Measurements from ENCODE around the gene SNX27.

Gene SNX27

DNA sequence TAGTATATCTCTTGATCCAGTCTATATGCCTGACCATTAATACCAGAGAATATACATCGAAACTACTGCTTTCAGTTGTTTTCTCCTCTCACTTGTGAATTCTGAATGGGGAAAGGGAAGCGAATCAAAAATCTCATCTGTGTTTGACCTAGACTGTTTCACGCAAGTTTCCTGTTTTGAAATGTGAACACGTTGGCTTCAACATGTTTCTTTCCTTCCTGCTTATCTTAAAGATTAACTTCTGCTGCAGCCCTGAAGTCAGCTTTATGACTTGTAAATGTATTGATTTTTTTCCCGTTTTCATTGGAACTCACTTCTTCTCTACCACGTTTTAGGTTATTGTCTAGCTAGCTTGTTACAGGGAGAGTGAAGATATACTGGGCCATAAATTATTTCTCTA is 49.9 kb downstream of the SNX27 start:
- TF ChIP-seq FOXP2 (optimal IDR thresholded peaks at IDR 0.05; ENCODE audit: borderline replicate concordance, extremely low read depth, extremely low read length, insufficient read depth) (no peak), POLR2AphosphoS5 (IDR thresholded peaks at IDR 0.05; ENCODE audit: low read depth, low read length) (no peak), TAF1 (IDR thresholded peaks at IDR 0.05; ENCODE audit: borderline replicate concordance, insufficient read depth, low read length) (no peak), SIN3A (IDR thresholded peaks at IDR 0.05; ENCODE audit: borderline replicate concordance, insufficient read depth, low read length) (no peak)
- TF ChIP-seq, protein P1, sequence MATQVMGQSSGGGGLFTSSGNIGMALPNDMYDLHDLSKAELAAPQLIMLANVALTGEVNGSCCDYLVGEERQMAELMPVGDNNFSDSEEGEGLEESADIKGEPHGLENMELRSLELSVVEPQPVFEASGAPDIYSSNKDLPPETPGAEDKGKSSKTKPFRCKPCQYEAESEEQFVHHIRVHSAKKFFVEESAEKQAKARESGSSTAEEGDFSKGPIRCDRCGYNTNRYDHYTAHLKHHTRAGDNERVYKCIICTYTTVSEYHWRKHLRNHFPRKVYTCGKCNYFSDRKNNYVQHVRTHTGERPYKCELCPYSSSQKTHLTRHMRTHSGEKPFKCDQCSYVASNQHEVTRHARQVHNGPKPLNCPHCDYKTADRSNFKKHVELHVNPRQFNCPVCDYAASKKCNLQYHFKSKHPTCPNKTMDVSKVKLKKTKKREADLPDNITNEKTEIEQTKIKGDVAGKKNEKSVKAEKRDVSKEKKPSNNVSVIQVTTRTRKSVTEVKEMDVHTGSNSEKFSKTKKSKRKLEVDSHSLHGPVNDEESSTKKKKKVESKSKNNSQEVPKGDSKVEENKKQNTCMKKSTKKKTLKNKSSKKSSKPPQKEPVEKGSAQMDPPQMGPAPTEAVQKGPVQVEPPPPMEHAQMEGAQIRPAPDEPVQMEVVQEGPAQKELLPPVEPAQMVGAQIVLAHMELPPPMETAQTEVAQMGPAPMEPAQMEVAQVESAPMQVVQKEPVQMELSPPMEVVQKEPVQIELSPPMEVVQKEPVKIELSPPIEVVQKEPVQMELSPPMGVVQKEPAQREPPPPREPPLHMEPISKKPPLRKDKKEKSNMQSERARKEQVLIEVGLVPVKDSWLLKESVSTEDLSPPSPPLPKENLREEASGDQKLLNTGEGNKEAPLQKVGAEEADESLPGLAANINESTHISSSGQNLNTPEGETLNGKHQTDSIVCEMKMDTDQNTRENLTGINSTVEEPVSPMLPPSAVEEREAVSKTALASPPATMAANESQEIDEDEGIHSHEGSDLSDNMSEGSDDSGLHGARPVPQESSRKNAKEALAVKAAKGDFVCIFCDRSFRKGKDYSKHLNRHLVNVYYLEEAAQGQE (IDR thresholded peaks at IDR 0.05; ENCODE audit: insufficient read depth in 1 of 2, low read depth in 2 of 2, low read length in 2 of 2): no peak

DNA sequence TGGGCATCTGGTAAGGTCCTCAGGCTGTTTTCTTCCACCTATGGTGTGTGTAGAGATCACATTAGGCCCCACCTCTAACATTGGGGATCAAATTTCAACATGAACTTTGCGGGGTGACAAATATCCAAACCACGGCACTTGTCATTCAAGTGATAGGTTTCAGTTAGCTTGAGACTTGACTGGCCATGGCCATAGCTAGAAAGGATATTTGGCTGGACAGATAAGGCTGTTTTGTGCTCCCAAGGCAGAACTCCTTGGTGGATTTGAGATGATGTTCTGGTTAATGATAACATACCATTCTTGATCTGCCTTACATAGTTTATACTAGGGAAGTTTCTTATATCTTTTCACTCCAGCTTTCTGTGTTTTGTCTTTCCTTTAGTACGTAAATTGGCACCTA is 56.2 kb downstream of the SNX27 start:
- TF ChIP-seq SIN3A (IDR thresholded peaks at IDR 0.05; ENCODE audit: borderline replicate concordance, insufficient read depth, low read length) (no peak), TAF1 (IDR thresholded peaks at IDR 0.05; ENCODE audit: borderline replicate concordance, insufficient read depth, low read length) (no peak), POLR2AphosphoS5 (IDR thresholded peaks at IDR 0.05; ENCODE audit: low read depth, low read length) (no peak), FOXP2 (optimal IDR thresholded peaks at IDR 0.05; ENCODE audit: borderline replicate concordance, extremely low read depth, extremely low read length, insufficient read depth) (no peak)
- TF ChIP-seq, protein P1 (IDR thresholded peaks at IDR 0.05; ENCODE audit: insufficient read depth in 1 of 2, low read depth in 2 of 2, low read length in 2 of 2): no peak

DNA sequence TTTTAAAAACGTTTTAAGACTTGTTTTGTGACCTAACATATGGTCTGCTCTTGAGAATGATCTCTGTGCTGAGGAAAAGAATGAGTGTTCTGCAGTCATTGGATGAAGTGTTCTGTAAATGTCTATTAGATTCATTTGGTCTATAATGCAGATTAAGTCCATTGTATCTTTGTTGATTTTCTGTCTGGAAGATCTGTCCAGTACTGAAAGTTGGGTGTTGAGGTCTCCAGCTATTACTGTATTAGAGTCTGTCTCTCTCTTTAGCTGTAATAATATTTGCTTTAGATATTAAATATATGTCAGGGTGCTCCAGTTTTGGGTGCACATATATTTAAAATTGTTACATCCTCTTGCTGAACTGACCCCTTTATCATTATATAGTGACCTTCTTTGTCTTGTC is 61.6 kb downstream of the SNX27 start:
- TF ChIP-seq TAF1 (IDR thresholded peaks at IDR 0.05; ENCODE audit: borderline replicate concordance, insufficient read depth, low read length) (no peak), SIN3A (IDR thresholded peaks at IDR 0.05; ENCODE audit: borderline replicate concordance, insufficient read depth, low read length) (no peak), POLR2AphosphoS5 (IDR thresholded peaks at IDR 0.05; ENCODE audit: low read depth, low read length) (no peak), FOXP2 (optimal IDR thresholded peaks at IDR 0.05; ENCODE audit: borderline replicate concordance, extremely low read depth, extremely low read length, insufficient read depth) (no peak)
- TF ChIP-seq, protein P1 (IDR thresholded peaks at IDR 0.05; ENCODE audit: insufficient read depth in 1 of 2, low read depth in 2 of 2, low read length in 2 of 2): no peak

DNA sequence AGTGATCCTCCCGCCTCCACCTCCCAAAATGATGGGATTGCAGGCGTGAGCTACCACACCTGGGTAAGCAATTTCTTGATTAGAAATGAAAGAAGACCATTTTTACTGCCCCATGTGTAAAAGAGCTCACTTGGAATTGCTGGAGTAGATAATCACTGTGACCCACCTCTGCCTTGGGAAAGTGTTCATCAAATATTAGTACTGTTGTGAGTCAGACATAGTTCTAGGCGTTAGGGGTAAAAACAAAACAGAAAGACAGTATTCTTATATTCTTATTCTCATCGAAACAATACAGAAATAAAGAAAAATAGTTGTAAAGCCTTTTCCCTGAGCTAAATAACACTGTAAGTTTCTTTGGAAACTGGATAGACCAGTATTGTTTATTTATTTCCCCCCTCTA is 68.5 kb downstream of the SNX27 start:
- TF ChIP-seq, protein P1 (IDR thresholded peaks at IDR 0.05; ENCODE audit: insufficient read depth in 1 of 2, low read depth in 2 of 2, low read length in 2 of 2): no peak
- TF ChIP-seq POLR2AphosphoS5 (IDR thresholded peaks at IDR 0.05; ENCODE audit: low read depth, low read length): no peak
- TF ChIP-seq FOXP2 (optimal IDR thresholded peaks at IDR 0.05; ENCODE audit: borderline replicate concordance, extremely low read depth, extremely low read length, insufficient read depth): no peak
- no peak for TF ChIP-seq SIN3A (IDR thresholded peaks at IDR 0.05; ENCODE audit: borderline replicate concordance, insufficient read depth, low read length)
- no peak for TF ChIP-seq TAF1 (IDR thresholded peaks at IDR 0.05; ENCODE audit: borderline replicate concordance, insufficient read depth, low read length)

DNA sequence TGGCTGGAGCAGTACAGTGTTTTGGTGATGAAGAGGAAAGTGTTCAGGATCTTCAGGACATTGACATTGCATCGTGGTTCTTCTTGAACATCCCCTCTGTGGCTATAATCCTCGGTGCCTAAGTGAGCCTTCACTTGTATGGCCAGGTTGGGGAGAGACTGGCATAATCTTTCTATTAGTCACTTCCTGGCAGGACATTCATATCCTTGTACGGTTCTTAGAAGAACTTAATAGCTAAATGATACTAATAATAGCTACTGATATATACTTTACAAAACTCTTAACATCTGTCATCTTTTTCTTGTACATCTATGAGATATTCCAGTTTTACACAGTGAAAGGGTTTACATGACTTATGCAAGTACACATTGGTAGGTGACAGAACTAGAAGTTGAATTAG is 69.0 kb downstream of the SNX27 start:
- TF ChIP-seq, protein P1 (IDR thresholded peaks at IDR 0.05; ENCODE audit: insufficient read depth in 1 of 2, low read depth in 2 of 2, low read length in 2 of 2): no peak
- TF ChIP-seq TAF1 (IDR thresholded peaks at IDR 0.05; ENCODE audit: borderline replicate concordance, insufficient read depth, low read length) (no peak), POLR2AphosphoS5 (IDR thresholded peaks at IDR 0.05; ENCODE audit: low read depth, low read length) (no peak), FOXP2 (optimal IDR thresholded peaks at IDR 0.05; ENCODE audit: borderline replicate concordance, extremely low read depth, extremely low read length, insufficient read depth) (no peak), SIN3A (IDR thresholded peaks at IDR 0.05; ENCODE audit: borderline replicate concordance, insufficient read depth, low read length) (no peak)
